Neural crest cell (in vitro differentiated cells): ENCODE measurements around the gene SYAP1. TPM values are rescaled to one million over a fixed set of nuclear protein-coding genes. Genes with fewer than 3 reads are reported as not detected.
A peak's percentile ranks its signal among the peaks of the same experiment; 100 is the strongest.
"Not testable (repeated sequence)": the region's sequence is repeated elsewhere in the genome, so short reads cannot be mapped to it uniquely, and the experiment has no call there.

Source experiments
- DNase-seq: peaks from one replicate; pipeline ENCODE4 v3.0.0; 2021; ENCODE audit warnings: low read depth, mixed read lengths, low spot score
- H3K27ac Mint-ChIP-seq: one replicate; pipeline ENCODE4 v1.8.0; 2021; ENCODE audit warnings: mild to moderate bottlenecking, mixed read lengths; ENCODE audit not compliant: unreplicated experiment
- H3K27me3 Mint-ChIP-seq: 2 replicates; pipeline ENCODE4 v1.8.0; 2021; ENCODE audit warnings: low read depth, mild to moderate bottlenecking, mixed read lengths
- H3K36me3 Mint-ChIP-seq: 2 replicates; pipeline ENCODE4 v1.8.0; 2021; ENCODE audit warnings: low read depth, mild to moderate bottlenecking, mixed read lengths
- H3K4me1 Mint-ChIP-seq: 2 replicates; pipeline ENCODE4 v1.8.0; 2021; ENCODE audit warnings: mixed read lengths
- H3K4me3 Mint-ChIP-seq: one replicate; pipeline ENCODE4 v1.8.0; 2021; ENCODE audit warnings: mild to moderate bottlenecking, mixed read lengths
- H3K9me3 Mint-ChIP-seq: 2 replicates; pipeline ENCODE4 v1.8.0; 2021; ENCODE audit warnings: mixed read lengths
- CTCF ChIP-seq: fragments of 200-600 bp; sonication (generic); conservative IDR thresholded peaks from 2 replicates; pipeline ENCODE4 v1.5.0; 2021; ENCODE audit warnings: antibody characterized with exemption, mild to moderate bottlenecking
- total RNA-seq: library from RNA; stranded (reverse); gene quantifications from 2 replicates; pipeline ENCODE4 v1.2.1, GENCODE V29; 2021

Gene SYAP1
- total RNA-seq, 1 donor from 2014 or later: 38.0 TPM

DNA sequence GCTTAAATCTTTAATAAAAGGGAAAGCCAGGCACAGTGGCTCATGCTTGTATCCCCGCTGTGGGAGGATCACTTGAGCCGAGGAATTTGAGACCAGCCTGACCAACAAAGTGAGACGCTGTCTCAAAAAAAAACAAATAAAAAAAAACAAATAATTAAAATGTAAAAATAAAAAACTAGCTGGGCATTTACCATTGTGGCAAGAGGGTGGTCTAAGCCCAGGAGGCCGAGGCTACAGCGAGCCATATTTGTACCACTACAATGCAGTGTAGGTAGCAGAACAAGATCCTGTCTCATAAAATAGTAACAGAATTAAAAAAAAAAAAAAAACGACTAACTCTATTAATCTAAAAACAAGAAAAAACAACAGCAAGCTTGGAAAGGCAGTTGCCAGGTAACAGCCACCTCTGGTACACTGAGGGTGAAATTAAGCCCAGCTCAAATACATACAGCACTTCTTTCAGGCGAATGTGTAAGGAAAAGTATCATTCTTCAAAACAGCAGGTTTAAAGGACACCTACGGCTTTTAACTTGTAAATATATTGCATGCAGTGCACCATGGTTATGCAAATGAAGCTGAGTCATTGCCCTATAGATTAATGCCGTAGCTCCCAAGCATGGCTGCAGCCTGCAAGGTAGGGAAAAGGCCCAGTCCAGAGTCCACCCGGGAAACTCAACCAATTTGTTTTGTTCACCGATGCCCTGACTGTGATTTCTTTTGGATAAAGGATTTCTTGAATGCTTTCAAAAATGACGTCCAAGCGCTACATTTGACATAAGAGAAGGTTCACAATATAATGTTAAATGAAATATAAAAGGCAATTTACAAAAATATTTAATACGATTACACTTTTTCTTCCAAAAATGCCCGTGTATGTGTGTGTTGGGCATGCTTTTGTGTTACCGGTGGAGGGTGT lies 52.3 kb downstream of the SYAP1 start:
- H3K4me3 Mint-ChIP-seq: peak overlapping the region; percentile 78
- DNase-seq: peak; percentile 38
- H3K36me3 Mint-ChIP-seq: peaks cover 3% of the 10 kb centered on the region
- peaks cover 3% of the 10 kb centered on the region for H3K27me3 Mint-ChIP-seq
- H3K4me1 Mint-ChIP-seq: peaks cover 21% of the 10 kb centered on the region
- TF ChIP-seq CTCF: no peak
- H3K9me3 Mint-ChIP-seq: peaks cover 6% of the 10 kb centered on the region
- H3K27ac Mint-ChIP-seq: peak overlapping the region; percentile 100

GRCh38 chrX:16772460-16772859 lies 53.0 kb downstream of the SYAP1 start:
- H3K4me1 Mint-ChIP-seq: peaks cover 16% of the 10 kb centered on the region
- no peak for DNase-seq
- H3K27me3 Mint-ChIP-seq: peaks cover 3% of the 10 kb centered on the region
- peaks cover 3% of the 10 kb centered on the region for H3K36me3 Mint-ChIP-seq
- peaks cover 6% of the 10 kb centered on the region for H3K9me3 Mint-ChIP-seq
- no peak for TF ChIP-seq CTCF
- peak overlapping the region; percentile 100 for H3K27ac Mint-ChIP-seq
- peak overlapping the region; percentile 78 for H3K4me3 Mint-ChIP-seq

DNA sequence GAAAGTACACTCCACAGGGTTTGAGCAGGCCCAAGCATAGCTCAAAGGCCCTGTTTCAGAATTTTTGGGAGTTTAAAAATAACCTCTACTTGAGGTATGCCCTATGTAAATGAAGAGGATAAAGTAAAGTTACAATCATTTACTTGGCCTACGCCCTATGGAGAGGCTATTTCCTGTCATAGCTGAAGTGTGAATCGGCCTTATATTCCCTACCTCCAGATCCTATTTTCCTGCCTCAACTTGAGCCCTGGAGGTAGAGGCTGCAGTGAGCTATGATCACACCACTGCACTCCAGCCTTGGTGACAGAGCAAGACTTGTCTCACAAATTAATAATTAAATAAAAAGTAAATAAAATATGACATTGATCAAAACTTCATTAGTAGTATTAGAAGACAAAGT lies 55.3 kb downstream of the SYAP1 start:
- Mint-ChIP-seq H3K27me3 (peaks cover 3% of the 10 kb centered on the region), H3K36me3 (peaks cover 3% of the 10 kb centered on the region), H3K27ac (no peak overlapping the region), H3K4me3 (no peak overlapping the region), H3K9me3 (peaks cover 6% of the 10 kb centered on the region), H3K4me1 (peaks cover 26% of the 10 kb centered on the region)
- no peak for DNase-seq
- no peak for TF ChIP-seq CTCF

DNA sequence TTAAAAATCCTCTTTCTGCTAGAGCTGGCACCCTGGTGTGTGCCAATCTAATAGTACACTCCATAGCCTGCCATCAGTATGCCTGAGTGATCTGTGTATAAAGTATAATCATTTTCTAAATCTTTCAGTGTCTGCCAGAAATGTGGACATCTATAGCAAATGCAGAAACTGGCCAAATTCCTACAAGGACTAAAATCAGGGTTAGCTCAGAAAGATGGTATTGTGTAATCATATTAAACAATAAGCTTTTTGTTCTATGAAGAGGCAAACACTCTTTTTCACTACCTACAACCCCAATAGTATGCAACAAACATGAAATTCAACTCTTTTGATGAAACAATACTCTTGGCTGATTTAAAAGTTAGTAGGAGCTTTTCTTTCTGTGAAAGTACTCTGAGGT lies 59.1 kb downstream of the SYAP1 start:
- Mint-ChIP-seq H3K4me1 (peaks cover 10% of the 10 kb centered on the region), H3K4me3 (no peak overlapping the region), H3K27ac (no peak overlapping the region), H3K27me3 (no peaks in the 10 kb centered on the region), H3K9me3 (no peaks in the 10 kb centered on the region), H3K36me3 (no peaks in the 10 kb centered on the region)
- no peak for TF ChIP-seq CTCF
- DNase-seq: no peak

DNA sequence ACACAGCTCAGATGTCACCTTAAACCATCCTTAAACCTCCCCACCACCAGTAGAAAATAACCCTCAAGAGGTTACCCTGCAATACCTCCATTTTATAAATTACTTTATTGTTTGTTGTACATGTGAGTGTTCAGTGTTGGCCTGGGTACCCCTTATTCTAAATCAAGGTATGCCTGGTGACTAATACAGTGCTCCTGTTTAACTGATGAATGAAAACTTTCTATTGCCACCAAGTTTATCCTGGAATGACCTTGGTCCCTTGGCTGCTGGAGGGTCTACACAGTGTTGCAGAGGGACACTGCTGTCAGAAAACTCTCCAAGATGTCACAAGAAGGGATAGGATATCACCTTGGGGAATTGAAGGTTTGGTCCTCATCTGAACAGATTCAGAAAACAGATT lies 59.6 kb downstream of the SYAP1 start:
- Mint-ChIP-seq H3K9me3 (no peaks in the 10 kb centered on the region), H3K4me1 (peaks cover 10% of the 10 kb centered on the region), H3K4me3 (no peak overlapping the region)

GRCh38 chrX:16779815-16780214 lies 60.4 kb downstream of the SYAP1 start:
- peaks cover 10% of the 10 kb centered on the region for H3K4me1 Mint-ChIP-seq
- H3K36me3 Mint-ChIP-seq, DNase-seq, H3K27ac Mint-ChIP-seq, H3K4me3 Mint-ChIP-seq, H3K9me3 Mint-ChIP-seq, H3K27me3 Mint-ChIP-seq: not testable (repeated sequence)

More for the DNA sequence above, 59.6 kb downstream of the SYAP1 start:
- no peaks in the 10 kb centered on the region for H3K27me3 Mint-ChIP-seq
- no peak for TF ChIP-seq CTCF
- H3K36me3 Mint-ChIP-seq: no peaks in the 10 kb centered on the region
- H3K27ac Mint-ChIP-seq: no peak overlapping the region
- no peak for DNase-seq
